ENCODE results near the gene LELP1. TPM values are rescaled to one million over a fixed set of nuclear protein-coding genes. Genes with fewer than 3 reads are reported as not detected.

LELP1 gene
- not detected in 2 replicates for total RNA-seq

DNA sequence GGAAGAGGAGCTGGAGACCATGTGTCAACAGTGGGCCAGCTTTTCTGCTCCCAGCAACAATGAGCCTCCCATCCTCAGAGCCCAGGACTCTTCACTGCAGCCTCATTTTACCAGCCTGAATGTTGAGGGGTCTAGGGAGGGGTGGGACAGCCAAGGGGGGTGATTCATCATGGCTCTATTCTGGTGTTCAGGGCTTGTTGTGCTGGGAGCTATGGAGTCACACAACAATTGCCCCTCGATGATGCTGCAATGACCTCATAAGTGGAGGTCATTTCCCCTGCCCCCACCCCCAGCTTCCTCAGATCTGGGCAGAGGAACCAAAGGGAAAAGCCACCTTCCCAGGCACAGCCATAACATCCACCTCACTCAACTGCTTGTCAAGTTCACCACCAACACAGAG, at the start of gene LELP1:
Gene LELP1, plus strand, starts transcription at position 301 of the 400 bp plus-strand sequence. CDS start 1,278 bp downstream, outside the sequence.

DNA sequence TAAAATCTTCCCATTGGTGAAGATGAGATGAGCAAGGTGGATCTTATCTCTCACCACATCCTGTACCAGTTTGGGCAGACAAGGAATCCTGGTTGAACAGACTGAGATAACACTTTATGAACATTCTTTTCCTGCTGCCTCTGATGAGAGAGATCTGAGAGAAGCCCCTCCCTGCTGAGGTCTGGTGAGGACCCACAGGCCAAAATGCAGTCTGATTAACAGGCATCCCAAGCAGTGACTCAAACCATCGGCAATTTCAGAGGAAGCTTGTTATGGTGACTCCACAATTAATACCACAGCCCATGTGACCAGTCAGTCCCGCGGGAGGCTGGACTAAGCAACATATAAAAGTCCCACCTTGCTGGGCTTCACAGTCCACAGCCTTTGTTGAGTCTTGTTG, 14.0 kb downstream of the LELP1 start, which contains the start of gene PRR9:
Gene PRR9, plus strand, starts transcription at position 373 of the 400 bp plus-strand sequence. CDS start 561 bp downstream, outside the sequence.

Other genes starting within 250 kb of the LELP1 start
- gene SPRR4, start 232.8 kb upstream of the LELP1 start, total RNA-seq: not detected in 2 replicates
- gene SPRR1A, start 219.3 kb upstream of the LELP1 start, total RNA-seq: not detected in 2 replicates
- not detected in 2 replicates for gene SPRR3, start 201.7 kb upstream of the LELP1 start, total RNA-seq
- gene SPRR1B, start 172.2 kb upstream of the LELP1 start, total RNA-seq: not detected in 2 replicates
- gene SPRR2D, start 162.3 kb upstream of the LELP1 start, total RNA-seq: not detected in 2 replicates
- gene SPRR2A, start 145.9 kb upstream of the LELP1 start, total RNA-seq: not detected in 2 replicates
- not detected in 2 replicates for gene SPRR2B, start 131.8 kb upstream of the LELP1 start, total RNA-seq
- gene SPRR2E, start 108.9 kb upstream of the LELP1 start, total RNA-seq: not detected in 2 replicates
- not detected in 2 replicates for gene SPRR2F, start 89.9 kb upstream of the LELP1 start, total RNA-seq
- not detected in 2 replicates for gene SPRR2G, start 52.5 kb upstream of the LELP1 start, total RNA-seq
- not detected in 2 replicates for gene PRR9, start 14.2 kb downstream of the LELP1 start, total RNA-seq
- not detected in 2 replicates for gene LORICRIN, start 56.3 kb downstream of the LELP1 start, total RNA-seq
- gene PGLYRP3, start 109.5 kb downstream of the LELP1 start, total RNA-seq: not detected in 2 replicates
- not detected in 2 replicates for gene PGLYRP4, start 145.4 kb downstream of the LELP1 start, total RNA-seq
- not detected in 2 replicates for gene S100A9, start 154.4 kb downstream of the LELP1 start, total RNA-seq
- not detected in 2 replicates for gene S100A12, start 172.2 kb downstream of the LELP1 start, total RNA-seq
- not detected in 2 replicates for gene S100A8, start 187.6 kb downstream of the LELP1 start, total RNA-seq
- not detected in 2 replicates for gene S100A7A, start 213.1 kb downstream of the LELP1 start, total RNA-seq